Pulmonary artery endothelial cell (primary cell): ENCODE results near the gene VPS39. TPM values are rescaled to one million over a fixed set of nuclear protein-coding genes. Genes with fewer than 3 reads are reported as not detected.

Experiments
- DNase-seq: peaks from one replicate; pipeline ENCODE4 v3.0.0-alpha.2; 2011; ENCODE audit warnings: low read depth, low spot score
- total RNA-seq: library from RNA; depleted of rRNA; stranded (reverse); fragments of >200 nt; gene quantifications from 2 replicates; pipeline ENCODE4 v1.2.3, GENCODE V29; 2014

Gene VPS39
- total RNA-seq, 1 donor from 2014 or later = 32.2 TPM

DNA sequence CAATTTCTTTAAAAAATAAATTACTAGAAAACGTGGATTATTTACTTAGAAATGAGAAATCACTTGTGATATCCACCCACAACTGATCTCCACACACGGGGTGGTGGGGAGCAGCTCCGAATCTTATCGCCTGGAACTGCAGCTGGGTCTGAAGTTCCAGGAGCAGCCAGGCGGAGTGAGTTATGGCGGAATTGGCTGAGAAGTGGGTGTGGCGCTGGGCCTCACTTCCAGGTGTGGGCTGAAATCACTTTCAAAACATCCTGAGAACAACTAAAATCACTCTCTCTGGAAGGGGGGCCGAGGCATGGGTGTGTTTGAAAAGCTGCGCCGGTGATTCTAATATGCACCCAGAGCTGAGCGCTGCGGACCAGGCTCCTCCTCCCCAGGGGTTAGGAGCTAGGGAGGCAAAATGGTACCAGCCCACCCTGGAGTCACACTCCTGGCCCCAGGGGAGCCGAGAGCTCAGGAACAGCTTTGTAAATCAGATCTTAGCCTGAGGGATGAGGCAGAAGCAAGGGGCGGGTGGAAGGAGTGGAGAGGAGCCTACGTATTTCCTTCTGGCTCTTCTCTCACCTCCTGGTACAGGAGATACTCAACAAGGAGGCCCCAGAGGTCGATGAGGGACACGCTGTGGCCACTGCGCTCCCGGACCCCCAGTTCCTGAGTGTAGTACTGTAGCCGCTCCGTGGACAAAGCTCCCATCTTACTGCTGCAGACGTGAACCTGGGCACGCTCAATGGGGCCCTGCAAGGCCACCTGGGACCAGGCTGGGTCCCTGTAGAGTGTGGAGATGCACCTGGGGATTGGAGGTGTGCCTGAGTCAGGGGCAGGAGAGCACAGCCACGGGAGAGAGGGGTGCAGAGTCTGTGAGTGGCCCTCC lies 61.3 kb downstream of the VPS39 start:
- no peak for DNase-seq

DNA sequence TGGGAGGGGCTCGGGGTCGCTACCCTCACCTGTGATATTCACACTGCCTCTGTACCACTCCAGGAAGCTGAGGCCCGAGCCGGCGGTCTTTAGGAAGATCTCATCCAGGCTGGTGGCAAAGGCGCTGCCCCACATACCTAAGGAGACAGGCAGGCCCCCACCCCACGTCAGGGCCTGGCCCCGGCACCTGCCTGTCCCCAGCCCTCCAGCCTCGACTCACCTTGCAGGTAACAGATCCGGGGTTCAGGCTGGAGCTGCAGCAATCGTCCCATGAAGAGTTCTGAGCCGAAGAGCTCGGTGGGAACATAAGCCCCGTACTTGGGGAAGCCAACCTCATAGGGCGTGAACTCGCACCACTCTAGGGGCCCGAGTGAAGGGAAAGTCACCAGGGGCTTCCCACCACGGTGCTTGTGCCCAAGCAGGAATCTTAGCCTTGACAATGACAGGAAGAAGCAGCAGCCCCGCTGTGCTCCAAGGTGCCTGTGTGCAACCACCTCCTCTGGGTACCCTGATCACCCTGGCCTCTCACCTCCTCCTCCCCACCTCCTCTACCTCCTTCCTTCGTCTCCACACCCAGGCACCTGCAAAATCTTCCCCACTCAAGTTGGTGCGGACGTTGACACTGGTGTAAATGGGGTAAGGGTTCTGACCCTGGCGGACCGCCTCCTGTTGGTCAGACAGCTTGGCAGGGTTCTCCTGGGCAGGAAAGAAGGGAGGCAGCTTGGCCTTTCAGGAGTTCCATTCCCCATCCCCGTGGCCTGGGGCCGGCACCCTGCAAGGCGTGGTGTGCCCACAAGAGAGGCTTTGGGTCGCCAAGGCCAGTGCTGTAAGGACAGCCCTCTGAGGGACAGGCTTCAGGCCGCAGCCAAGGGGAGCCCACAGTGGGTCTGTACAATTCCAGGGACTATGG lies 62.3 kb downstream of the VPS39 start:
- DNase-seq = no peak

DNA sequence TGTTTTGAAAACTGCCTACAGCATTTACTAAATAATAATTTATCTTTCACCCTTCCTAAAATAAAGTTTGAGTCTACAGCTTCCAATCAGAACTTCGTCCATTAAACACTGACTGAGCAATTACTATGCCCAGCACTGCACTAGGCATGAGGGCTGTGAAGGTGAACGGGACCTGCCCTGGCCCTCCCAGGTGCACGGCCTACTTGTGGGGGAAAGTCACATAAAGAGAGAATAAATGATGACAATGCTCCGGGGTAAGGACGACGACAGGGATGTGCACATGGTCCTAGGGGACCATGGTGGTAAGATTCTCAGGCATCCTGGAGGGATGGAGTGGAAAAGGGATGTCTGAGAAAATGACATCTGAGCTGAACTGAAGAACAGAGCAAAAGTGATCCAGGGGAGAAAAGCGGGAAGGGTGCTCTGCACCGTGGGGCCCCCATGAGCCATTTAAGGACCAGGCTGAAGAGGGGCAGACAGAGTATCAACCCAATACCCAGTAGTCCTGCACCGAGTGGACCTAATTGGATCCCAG lies 63.2 kb downstream of the VPS39 start:
- no peak for DNase-seq

DNA sequence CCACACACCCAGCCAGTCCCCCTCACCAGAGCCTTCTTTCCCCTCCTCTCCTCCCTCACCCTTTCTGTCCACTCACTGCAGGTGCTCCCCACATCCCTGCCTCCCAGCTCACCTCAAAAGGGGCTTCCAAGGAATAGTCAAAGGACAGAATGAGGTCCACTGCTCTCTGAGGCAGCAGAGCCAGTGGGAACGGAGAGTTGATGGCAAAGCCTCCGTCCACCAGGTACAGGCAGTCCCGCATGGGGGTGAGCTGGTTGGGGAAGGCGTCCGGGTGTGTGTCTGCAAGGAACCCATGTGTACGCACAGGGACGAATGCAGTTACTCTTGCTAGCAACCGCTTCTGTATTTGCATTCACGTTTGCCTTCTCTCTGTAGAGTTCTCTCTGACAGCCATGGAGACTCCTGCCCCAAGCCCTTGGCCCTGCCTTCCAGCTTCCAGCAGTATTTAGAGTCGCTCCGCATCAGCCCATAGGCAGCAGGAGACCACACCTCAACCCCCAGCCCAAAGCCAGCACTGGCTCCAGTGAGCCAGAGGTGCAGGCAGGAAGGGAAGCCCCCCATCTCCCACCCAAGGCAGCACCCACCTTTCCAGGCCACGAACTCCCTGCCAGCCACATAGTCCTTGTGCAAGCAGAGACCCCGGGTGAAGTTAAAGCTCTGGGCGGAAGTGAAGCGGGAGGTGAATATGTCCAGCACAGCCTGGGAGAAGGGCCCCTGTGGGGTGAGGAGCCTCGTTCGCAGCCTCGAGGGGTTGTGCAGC lies 64.1 kb downstream of the VPS39 start:
- DNase-seq = no peak

DNA sequence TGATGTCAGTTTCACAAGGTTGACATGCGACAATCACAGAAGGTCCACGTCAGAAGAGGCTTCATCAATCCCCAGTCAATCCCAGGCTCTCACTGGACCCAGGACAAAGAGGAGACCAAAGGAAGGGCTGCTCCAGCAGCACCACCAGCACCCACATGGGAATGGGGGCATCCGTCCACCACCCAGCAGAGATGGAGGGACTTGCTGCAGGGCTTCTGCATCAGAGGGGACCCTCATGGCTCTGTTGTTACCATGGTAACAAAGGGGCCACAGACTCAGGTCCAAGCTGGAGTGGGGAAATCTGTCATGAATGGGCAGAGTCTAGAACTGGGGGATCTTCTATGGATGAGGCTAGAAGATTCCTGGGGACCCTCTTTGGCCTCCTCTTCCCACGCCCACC lies 64.7 kb downstream of the VPS39 start:
- DNase-seq = no peak

DNA sequence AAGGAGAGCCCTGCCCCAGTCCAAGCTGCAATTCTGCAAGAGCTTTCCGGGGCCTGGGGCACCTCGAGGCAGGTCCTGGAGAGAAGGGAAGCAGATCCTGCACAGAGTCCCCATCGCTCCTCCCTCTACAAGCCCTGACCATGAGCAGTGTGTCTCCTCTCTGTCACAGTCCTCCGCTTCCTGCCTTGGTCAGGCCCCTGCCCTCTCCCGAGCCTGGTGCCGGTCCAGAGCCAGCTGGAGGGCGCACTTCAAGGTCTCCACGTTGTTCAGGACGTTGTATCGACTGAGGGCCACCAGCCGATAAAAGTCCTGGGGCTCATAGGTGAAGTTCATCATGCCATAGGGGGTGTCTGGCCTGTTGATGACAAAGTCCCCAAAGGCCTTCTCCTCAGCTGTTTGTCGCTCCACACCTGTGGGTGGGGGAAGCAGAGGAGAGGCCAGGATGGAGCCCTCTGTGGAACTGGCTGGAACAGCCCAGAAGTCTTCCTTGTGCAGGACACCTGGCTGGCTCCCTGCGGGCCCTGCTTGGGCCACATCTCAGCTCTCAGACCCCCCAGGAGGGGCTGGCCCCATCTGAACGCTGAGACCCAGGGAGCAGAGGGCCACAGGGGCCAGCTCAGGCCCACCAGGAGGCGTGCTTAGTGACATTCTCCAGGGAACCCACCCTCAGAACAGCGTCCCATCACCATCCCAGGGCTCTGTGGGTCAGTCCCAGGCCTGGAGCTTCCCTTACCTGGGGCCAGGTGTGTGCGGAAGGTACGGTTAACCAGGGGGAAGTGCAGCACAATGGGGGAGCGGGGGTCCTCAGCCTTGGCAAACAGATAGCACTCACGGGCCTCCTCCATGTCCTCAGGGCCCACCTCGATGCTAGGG lies 66.1 kb downstream of the VPS39 start:
- no peak for DNase-seq

DNA sequence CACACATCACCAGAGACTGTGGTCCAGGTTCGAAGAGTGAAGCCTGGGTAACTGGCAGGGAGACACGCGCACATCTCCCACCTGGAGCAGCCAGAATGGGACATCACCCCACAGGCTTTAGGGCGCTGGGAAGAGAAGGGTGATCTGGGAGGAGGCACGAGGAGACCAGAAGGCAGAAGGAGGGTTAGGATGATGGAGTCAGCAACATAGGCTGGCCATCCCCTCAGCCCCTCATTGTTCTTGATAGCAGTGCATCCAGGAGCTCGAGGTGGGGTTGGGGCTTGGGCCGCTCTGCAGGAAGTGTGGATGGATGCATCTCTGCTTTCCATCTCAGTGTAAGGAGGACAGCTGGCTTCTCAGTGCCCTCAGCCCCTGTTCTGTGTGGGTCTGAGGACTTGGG lies 66.9 kb downstream of the VPS39 start:
- DNase-seq = no peak

DNA sequence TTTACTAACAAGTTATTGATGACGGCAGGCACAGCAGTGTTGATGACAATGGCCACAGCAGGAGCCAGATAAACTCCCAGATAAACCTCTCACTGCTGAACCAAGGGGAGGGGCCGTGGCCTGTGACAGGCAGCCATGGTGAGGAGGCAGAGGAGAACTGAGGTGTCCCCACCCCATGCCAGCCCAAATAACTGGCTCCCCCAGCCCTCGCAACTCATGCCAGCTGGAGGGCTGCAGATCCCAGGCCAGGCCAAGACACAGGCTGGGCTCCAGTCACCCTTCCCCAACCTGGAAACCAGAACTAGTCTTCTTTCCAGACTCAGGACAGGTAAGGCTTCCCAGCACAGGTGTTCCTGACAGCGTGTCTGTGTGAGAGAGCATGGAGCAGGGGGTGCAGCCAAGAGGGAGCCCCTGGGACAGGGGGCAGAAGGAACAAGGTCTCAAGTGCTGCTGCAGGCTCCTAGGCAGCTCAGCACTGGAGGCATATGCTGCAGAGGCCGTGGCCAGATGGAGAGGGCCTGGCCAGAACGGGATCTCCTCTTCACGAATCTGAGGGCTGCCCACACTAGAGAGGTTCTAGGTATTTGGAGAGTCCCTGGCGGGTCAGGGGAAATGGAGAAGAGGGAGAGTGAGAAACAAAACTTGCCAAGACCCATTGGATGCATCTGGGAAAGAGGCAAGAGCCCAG lies 67.6 kb downstream of the VPS39 start:
- DNase-seq = no peak

DNA sequence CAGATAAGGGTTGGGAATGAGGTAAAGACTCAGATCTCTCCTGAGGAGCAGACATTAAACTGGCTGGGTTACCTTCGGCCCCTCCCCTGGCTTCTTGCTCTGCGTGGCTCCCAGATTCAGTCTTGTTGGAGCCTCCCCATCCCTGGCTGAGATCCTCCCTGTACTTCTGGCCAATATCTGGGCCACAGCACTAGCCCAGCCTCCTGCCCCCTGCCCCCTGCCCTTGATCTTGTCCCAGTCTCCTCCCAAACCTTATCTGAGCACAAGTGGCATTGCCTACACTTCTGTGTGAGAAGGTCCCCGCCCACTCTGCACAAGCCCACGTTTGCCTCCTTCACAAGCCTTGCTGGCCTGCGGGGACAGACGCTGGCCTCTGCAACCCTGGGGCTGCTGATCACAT lies 68.5 kb downstream of the VPS39 start:
- no peak for DNase-seq

DNA sequence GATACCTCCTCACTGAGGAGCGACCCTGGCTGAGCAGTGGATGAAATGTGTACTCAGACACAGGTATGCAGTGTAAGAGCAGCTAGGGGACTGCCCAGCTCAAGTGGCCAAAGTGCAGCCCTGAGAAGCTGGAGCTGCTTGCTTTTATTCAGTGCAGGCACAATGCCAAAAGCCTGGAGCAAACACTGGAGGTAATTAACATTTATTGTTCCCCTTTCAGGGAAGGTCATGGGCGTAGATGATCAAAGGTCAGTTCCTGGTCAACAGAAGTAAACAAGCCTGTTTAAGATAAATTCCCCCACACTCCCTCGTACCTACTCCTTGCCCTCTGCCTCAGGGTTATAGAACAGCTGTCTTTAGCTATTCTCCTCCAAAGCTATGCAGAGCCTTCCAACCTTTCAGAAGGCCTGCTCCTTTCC lies 69.1 kb downstream of the VPS39 start:
- DNase-seq = no peak

DNA sequence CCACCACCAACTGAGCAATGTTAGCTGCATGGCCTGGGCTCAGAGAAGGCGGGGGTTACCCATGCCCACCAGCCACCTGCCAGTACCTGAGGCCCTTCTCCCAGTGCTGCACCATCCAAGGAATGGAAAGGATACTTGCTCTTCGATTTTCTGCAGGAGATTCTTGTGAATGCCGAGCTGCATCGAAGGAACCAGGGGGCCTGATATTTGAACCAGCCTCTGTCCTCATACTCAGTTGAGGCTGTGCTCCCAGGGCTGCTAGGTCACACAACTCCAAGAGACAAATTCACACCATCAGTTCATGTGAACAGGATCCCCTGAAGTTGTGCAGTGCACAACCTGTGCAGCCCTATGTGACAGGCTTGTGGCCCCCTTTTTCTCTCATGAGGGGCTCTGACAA lies 69.7 kb downstream of the VPS39 start:
- no peak for DNase-seq

DNA sequence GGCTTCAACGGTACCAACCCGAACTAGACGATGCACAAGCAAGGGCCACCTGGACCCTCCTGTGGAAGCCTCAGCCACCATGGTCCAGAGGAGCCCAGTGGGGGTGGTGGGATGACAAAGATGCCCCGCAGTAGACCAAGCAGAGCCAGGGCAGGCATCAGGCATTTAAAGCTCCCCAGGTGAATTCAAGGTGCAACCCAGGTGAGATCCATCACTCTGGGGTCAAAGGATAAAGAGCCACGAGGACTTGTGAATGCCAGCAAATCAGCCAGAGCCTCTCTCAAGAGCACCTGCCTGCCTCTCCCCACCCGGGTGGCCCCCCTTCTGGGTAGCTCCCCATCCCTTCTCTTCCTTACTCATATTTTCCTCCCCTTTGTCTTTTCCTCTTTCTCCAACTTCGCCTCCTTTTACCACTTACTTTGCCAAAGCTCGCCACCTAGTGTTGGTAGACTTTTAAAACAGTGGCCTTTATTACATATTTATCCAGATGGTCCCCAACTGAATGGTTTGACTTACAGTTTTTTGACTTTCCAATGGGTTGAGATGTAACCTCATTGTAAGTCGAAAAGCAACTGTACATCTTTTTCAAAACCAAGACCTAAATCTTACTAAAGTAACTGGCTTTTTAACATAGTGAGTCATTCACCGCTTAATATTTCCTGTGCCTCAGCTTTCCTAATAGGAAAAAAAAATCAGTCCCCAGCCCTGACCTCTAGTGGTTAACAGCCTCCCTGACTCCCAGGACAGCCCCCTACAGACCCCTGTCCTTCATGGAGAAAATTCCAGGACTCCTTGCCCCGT lies 70.4 kb downstream of the VPS39 start:
- peak; percentile 13 for DNase-seq

DNA sequence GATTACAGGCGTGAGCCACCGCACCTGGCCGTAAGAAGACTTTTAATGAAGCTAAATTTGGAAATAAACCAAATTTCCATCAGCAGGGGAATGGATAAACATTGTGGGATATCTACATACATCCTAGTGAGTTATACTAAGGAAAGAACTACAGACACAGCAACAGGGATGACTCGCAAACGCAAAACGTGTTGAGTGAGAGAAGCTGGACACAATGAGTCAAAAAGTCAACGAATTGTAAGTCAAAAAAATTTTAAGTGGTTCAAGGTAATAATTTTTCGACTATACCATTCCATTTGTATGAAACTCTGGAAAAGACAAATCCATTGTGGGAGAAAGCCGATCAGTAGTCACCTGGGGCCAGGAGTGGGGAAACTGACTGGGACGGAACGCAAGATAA lies 71.6 kb downstream of the VPS39 start:
- no peak for DNase-seq

DNA sequence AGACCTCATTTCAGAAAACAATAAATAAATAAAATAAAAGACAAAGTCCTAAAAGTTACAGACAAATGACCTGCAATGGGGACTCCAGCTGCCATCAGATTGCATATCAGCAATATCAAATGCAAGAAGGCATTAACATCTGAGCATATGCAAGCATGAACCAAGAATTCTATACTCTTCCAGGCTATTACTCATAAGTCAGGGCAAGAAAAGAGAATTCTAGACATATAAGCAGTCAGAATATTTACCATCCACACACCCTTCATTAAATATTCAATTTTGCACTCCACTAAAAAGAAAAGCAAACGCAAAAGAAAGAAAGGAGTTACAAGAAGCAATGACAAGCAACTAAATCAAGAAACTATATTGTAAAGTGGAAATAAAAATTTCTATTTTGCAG lies 72.8 kb downstream of the VPS39 start:
- DNase-seq = no peak

DNA sequence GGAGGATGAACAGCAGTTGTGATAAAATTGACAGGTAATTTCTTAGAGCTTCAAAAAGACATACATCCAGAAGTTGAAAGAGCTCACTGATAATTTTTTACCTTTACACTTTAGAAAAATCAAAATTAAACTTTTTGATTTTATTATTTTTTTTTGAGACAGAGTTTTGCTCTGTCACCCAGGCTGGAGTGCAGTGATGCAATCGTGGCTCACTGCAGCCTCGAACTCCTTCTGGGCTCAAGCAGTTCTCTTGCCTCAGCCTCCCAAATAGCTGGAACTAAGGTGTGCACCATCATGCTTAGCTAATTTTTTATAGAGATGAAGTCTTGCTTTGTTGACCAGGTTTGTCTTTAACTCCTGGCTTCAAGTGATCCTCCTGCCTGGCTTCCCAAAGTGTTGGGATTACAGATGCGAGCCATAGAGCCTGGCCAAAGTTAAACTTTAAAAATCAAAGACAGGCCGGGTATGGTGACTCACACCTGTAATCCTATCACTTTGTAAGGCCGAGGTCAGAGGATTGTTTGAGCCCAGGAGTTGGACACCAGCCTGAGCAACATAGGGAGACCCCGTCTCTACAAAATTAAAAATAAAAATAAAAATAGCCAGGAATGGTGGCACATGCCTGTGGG lies 73.4 kb downstream of the VPS39 start:
- DNase-seq = no peak

DNA sequence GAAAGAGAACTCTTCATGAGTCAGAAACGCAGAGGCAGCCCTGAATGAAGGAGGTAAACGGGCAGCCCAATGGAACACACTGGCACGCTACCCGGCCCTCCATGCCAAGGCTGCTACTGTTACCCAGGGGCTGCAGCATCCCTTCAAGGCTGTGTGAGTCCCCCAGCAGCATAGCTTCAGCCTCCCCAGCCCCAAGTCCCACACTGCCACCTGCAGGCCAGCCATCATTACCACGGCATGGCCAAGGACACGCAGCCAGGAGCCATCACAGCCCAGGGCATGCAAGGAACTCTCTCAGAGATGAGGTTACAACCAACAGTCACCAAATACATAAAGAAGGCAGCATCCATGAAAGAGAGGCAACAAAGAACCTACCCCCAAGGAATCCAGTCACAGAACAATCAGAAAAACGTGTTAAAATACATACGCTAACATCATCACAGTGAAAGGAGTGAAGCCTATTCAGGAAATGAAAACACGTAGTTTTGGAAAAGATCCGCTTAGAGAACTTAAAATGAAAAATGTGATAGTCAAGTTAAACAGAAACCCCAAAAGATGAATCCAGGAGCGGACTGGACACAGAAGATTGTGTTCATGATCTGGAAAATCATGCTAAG lies 74.1 kb downstream of the VPS39 start:
- no peak for DNase-seq

DNA sequence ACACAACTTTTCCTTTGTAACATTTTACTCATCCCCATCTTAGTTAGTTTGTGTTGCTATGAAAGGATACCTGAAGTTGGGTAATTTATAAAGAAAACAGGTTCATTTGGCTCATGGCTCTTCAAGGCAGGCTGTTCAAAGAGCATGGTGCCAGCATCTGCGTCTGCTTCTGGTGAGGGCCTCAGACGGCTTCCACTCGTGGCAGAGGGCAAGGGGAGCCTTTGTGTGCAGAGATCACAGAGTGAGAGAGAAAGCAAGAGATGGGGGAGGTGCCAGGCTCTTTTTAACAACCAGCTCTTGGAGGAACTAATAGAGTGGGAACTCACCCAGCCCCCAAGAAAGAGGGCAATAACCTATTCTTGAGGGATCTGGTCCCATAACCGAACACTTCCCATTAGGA lies 74.7 kb downstream of the VPS39 start:
- no peak for DNase-seq
